DND-41 (cell line): ENCODE results near the gene ADORA2B.

ENCODE experiments used
- EZH2 ChIP-seq: IDR thresholded peaks from 3 replicates; pipeline ENCODE4 v1.6.1; 2012; ENCODE audit warnings: borderline replicate concordance, low read depth, mild to moderate bottlenecking, moderate library complexity, low read length, inconsistent platforms; ENCODE audit not compliant: severe bottlenecking
- TF ChIP-seq, protein P1 (sequence below): IDR thresholded peaks from 2 replicates; pipeline ENCODE4 v1.5.1; 2012; ENCODE audit warnings: borderline replicate concordance, low read length, moderate library complexity, mild to moderate bottlenecking; ENCODE audit not compliant: poor library complexity, severe bottlenecking; ENCODE audit errors: extremely low read depth

DNA sequence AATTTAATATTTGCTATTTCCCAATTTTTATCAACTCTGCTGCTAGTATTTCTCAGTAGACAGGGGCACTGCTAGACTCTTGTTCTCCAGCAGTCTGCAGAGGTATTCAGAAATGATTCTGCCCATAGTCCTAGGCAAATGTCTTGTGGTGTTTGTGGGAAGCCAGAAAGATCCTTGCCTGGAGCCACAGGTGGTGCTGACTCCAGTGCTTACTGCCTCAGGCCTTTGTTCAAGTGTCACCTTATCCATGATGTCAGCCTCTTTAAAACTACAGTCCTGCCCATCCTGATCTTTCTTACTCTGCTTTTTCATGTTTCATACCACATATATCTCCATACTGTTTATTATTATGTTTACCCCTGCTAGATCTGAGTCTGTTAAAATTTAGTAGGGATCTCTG, 28.1 kb downstream of the ADORA2B start:
- TF ChIP-seq, protein P1, sequence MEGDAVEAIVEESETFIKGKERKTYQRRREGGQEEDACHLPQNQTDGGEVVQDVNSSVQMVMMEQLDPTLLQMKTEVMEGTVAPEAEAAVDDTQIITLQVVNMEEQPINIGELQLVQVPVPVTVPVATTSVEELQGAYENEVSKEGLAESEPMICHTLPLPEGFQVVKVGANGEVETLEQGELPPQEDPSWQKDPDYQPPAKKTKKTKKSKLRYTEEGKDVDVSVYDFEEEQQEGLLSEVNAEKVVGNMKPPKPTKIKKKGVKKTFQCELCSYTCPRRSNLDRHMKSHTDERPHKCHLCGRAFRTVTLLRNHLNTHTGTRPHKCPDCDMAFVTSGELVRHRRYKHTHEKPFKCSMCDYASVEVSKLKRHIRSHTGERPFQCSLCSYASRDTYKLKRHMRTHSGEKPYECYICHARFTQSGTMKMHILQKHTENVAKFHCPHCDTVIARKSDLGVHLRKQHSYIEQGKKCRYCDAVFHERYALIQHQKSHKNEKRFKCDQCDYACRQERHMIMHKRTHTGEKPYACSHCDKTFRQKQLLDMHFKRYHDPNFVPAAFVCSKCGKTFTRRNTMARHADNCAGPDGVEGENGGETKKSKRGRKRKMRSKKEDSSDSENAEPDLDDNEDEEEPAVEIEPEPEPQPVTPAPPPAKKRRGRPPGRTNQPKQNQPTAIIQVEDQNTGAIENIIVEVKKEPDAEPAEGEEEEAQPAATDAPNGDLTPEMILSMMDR, result no peak
- no peak for TF ChIP-seq EZH2
